Vagina (tissue), 2 donors: Measurements from ENCODE around the gene DOCK1. TPM values are rescaled to one million over a fixed set of nuclear protein-coding genes. Genes with fewer than 3 reads are reported as not detected.

Experiments
- DNase-seq, 2 donors: peaks; one replicate each; pipeline ENCODE4 v3.0.0-alpha.2; 2017; ENCODE audit errors: extremely low spot score in 2 of 2
- H3K27ac ChIP-seq: fragments of 200-600 bp; sonication (generic); one replicate; pipeline ENCODE4 v1.5.1; 2019
- H3K27me3 ChIP-seq: fragments of 200-600 bp; sonication (generic); one replicate; pipeline ENCODE4 v1.5.1; 2019
- H3K36me3 ChIP-seq, 2 donors: fragments of 200-600 bp; sonication (generic); one replicate each; pipeline ENCODE4 v1.5.1; 2017 to 2019
- H3K4me1 ChIP-seq: fragments of 200-600 bp; sonication (generic); one replicate; pipeline ENCODE4 v1.5.1; 2019
- H3K4me3 ChIP-seq, 2 donors: fragments of 200-600 bp; sonication (generic); 1 replicate in 1 of 2; 2 replicates in 1 of 2; pipeline ENCODE4 v1.5.1; 2016 to 2019
- H3K9me3 ChIP-seq: fragments of 200-600 bp; sonication (generic); one replicate; pipeline ENCODE4 v1.5.1; 2019
- POLR2A ChIP-seq, 2 donors: fragments of 450-650 bp; IDR thresholded peaks; one replicate each; pipeline ENCODE4 v1.6.1; 2017; ENCODE audit warnings: antibody characterized with exemption in 2 of 2, mild to moderate bottlenecking in 2 of 2, moderate library complexity in 2 of 2
- POLR2AphosphoS5 ChIP-seq, 2 donors: sonication (generic); formaldehyde crosslinking; IDR thresholded peaks; one replicate each; pipeline ENCODE4 v1.9.0; 2017; ENCODE audit warnings: antibody characterized with exemption in 2 of 2, mild to moderate bottlenecking in 2 of 2, low read depth in 1 of 2; ENCODE audit not compliant: insufficient read depth in 1 of 2
- intact Hi-C: fragments of 100-400 bp; cut with DNase I; formaldehyde crosslinking; loops from one replicate; pipeline ENCODE4 v1.15.1; 2023
- total RNA-seq: library from RNA; depleted of rRNA; stranded (reverse); fragments of >200 nt; gene quantifications from one replicate; pipeline ENCODE4 v1.2.3, GENCODE V29; 2016
- TF ChIP-seq, protein P1 (sequence below), 3 experiments: fragments of 450-650 bp in 2 of 3; fragments of 200-600 bp in 1 of 3; sonication (generic) in 1 of 3; IDR thresholded peaks; one replicate each; pipeline ENCODE4 v1.5.1; 2017 to 2019; ENCODE audit warnings: antibody characterized with exemption in 3 of 3, mild to moderate bottlenecking in 2 of 3, moderate library complexity in 2 of 3

DOCK1 gene
- total RNA-seq, 1 donor from 2014 or later, result 64.6 TPM

DNA sequence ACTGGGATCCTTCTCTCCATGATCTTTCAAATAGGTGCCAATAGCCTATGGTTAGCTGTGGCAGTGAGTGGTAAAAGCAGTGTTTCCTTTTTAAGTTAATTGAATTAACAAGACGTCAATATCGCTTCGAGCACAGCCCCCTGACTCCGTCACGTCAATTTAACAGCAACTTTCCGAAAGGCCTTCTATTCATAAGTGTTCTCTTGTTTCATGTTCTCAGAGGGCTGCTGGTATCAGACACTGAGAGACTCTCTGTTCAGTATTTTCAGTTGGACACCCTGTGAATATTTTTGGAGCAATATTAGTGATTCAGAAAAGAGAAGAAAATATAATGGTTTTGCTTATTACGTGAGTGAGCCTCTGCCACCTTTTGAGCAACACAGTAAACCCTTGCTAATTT is 465.4 kb downstream of the DOCK1 start:
- Histone ChIP-seq H3K27ac (no peak overlapping the region), H3K27me3 (no peaks in the 10 kb centered on the region), H3K4me3 (no peak overlapping the region), H3K9me3 (no peaks in the 10 kb centered on the region), H3K36me3 (peaks cover 0 to 21% of the 10 kb centered on the region in 2 donors), H3K4me1 (no peaks in the 10 kb centered on the region)
- no peak for DNase-seq
- intact Hi-C loops, result no loop called here
- TF ChIP-seq, protein P1, sequence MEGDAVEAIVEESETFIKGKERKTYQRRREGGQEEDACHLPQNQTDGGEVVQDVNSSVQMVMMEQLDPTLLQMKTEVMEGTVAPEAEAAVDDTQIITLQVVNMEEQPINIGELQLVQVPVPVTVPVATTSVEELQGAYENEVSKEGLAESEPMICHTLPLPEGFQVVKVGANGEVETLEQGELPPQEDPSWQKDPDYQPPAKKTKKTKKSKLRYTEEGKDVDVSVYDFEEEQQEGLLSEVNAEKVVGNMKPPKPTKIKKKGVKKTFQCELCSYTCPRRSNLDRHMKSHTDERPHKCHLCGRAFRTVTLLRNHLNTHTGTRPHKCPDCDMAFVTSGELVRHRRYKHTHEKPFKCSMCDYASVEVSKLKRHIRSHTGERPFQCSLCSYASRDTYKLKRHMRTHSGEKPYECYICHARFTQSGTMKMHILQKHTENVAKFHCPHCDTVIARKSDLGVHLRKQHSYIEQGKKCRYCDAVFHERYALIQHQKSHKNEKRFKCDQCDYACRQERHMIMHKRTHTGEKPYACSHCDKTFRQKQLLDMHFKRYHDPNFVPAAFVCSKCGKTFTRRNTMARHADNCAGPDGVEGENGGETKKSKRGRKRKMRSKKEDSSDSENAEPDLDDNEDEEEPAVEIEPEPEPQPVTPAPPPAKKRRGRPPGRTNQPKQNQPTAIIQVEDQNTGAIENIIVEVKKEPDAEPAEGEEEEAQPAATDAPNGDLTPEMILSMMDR (IDR thresholded peaks at IDR 0.05), result no peak
- TF ChIP-seq POLR2AphosphoS5 (IDR thresholded peaks at IDR 0.05; ENCODE audit: insufficient read depth in 1 of 2, low read depth in 1 of 2) (no peak), POLR2A (IDR thresholded peaks at IDR 0.05) (no peak)

DNA sequence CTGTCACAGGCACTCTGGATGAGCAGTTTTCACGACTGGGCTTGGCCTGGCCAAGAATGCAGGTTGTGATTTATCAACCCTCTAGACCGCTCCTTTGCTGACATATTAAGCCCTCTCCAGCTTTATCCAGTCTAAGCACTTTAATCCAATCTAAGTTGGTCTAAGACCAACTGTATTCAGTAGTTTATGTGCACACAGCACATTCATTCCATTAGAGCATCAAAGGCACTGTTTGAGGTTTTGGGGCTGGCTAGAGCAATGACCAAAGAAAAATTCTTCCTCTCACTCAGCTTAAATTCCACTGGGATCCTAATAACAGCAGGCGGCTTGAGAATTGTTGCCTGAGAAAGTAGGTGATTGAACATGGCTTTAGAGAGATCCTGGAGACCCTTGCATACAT is 467.1 kb downstream of the DOCK1 start:
- Histone ChIP-seq H3K27me3 (no peaks in the 10 kb centered on the region), H3K4me1 (no peaks in the 10 kb centered on the region), H3K27ac (no peak overlapping the region), H3K4me3 (no peak overlapping the region), H3K9me3 (no peaks in the 10 kb centered on the region), H3K36me3 (peaks cover 0 to 31% of the 10 kb centered on the region in 2 donors)
- no peak for DNase-seq
- intact Hi-C loops, result no loop called here
- TF ChIP-seq POLR2A (IDR thresholded peaks at IDR 0.05) (no peak), POLR2AphosphoS5 (IDR thresholded peaks at IDR 0.05; ENCODE audit: insufficient read depth in 1 of 2, low read depth in 1 of 2) (no peak)
- TF ChIP-seq, protein P1 (IDR thresholded peaks at IDR 0.05), result no peak

DNA sequence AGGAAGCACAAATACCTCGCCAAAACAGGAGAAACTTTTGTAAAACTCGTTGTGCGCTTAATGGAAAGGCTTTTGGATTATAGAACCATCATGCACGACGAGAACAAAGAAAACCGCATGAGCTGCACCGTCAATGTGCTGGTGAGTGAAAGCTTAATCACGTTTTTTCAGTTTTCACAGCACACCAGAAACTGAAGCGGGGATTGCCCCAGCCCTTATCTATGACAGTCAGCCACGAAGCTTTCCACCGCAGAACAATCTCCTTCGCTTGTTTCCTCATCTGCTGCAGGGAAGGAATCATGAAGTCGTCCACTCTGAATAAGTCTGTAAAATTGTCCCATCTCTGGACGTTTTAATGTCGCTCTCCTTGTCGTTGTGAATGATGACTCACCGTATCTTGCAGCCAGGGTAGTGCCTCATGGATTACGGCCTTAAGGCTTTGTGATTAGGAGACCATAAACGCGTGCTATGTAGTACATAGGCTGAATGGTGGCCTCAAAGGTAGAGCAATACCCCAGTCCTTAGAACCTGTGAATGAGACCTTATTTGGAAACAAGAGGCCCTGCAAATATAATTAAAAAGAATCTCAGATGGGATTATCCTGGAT is 468.9 kb downstream of the DOCK1 start:
- no peaks in the 10 kb centered on the region for H3K27me3 ChIP-seq
- no peak for DNase-seq
- no peaks in the 10 kb centered on the region for H3K9me3 ChIP-seq
- no peaks in the 10 kb centered on the region for H3K4me1 ChIP-seq
- H3K27ac ChIP-seq, result no peak overlapping the region
- no peak for TF ChIP-seq POLR2AphosphoS5 (IDR thresholded peaks at IDR 0.05; ENCODE audit: insufficient read depth in 1 of 2, low read depth in 1 of 2)
- no peak for TF ChIP-seq POLR2A (IDR thresholded peaks at IDR 0.05)
- TF ChIP-seq, protein P1 (IDR thresholded peaks at IDR 0.05), result no peak
- intact Hi-C loops, result no loop called here
- H3K4me3 ChIP-seq, result no peak overlapping the region
- H3K36me3 ChIP-seq, result peaks cover 0 to 31% of the 10 kb centered on the region in 2 donors

- TF ChIP-seq POLR2AphosphoS5 (IDR thresholded peaks at IDR 0.05; ENCODE audit: insufficient read depth in 1 of 2, low read depth in 1 of 2) (no peak), POLR2A (IDR thresholded peaks at IDR 0.05) (no peak)
- TF ChIP-seq, protein P1 (IDR thresholded peaks at IDR 0.05), result no peak
- H3K36me3 ChIP-seq, result peaks cover 0 to 31% of the 10 kb centered on the region in 2 donors
- no peak for DNase-seq
- H3K9me3 ChIP-seq, result no peaks in the 10 kb centered on the region
- H3K27ac ChIP-seq, result no peak overlapping the region
- intact Hi-C loops, result no loop called here
- H3K4me1 ChIP-seq, result no peaks in the 10 kb centered on the region
- H3K4me3 ChIP-seq, result no peak overlapping the region
- H3K27me3 ChIP-seq, result no peaks in the 10 kb centered on the region
Observed at GRCh38 chr10:127374901-127375300, 469.7 kb downstream of the DOCK1 start.

DNA sequence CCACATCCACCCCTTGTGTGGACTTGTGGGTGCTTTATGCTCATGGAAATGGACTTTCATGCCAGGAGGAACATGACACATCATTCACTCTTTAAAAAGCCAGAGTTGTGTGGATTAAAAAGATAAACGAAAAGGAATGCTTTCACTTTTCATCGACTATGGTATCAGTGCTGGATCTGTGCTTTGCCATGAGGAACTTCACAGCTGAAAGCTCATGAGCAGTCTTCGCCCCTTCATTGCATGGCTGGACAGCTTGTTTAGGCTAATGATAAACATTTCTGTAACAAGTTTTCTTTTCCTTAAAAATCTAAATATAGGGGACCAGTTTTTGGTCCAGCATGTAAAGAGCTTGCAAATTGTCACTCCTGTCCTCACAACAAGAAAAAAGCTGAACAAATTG is 470.2 kb downstream of the DOCK1 start:
- H3K27ac ChIP-seq, result no peak overlapping the region
- intact Hi-C loops, result no loop called here
- peaks cover 0 to 31% of the 10 kb centered on the region in 2 donors for H3K36me3 ChIP-seq
- no peaks in the 10 kb centered on the region for H3K9me3 ChIP-seq
- H3K4me1 ChIP-seq, result no peaks in the 10 kb centered on the region
- TF ChIP-seq, protein P1 (IDR thresholded peaks at IDR 0.05), result no peak
- no peak for TF ChIP-seq POLR2A (IDR thresholded peaks at IDR 0.05)
- TF ChIP-seq POLR2AphosphoS5 (IDR thresholded peaks at IDR 0.05; ENCODE audit: insufficient read depth in 1 of 2, low read depth in 1 of 2), result no peak
- DNase-seq, result no peak
- H3K27me3 ChIP-seq, result no peaks in the 10 kb centered on the region
- no peak overlapping the region for H3K4me3 ChIP-seq
